GM19463 (cell line): Measurements from ENCODE around the gene ST8SIA1.

Source experiments
- ATAC-seq: cut with Tn5 transposase; IDR thresholded peaks from one replicate; pipeline ENCODE4 v1.9.1; 2021; ENCODE audit warnings: mild to moderate bottlenecking, moderate library complexity; ENCODE audit not compliant: unreplicated experiment

ST8SIA1 gene

DNA sequence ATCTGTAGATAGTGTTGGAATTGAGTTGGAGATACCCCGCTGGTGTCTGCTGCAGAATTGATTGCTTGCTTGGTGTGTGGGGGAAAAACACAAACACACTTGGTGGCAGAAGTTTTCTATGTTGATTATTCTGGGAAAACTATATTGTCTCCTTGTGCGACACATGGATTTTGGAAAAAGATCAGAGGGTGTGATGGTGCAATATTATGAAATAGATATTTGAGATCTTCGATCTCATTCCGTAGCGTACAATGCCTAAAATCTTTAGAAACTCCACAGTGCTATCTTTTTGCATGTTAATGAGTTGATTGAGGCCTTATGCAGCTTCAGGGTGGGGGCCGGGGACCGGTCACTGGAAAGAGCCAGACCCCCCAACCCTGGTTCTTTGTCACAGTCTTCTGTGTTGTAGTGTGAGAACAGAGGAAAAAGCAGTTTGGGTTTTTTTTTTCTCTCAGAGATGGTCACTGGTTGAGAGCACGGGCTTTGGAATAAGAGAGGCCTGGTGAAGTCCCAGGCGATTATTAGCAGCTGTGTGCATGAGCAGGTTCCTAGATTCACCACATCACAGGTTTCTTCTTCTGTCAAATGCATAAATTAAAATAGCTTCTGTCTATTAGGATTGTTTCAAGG, 88.2 kb downstream of the ST8SIA1 start:
- no peak for ATAC-seq

GRCh38 chr12:22242726-22243125, 91.8 kb downstream of the ST8SIA1 start:
- no peak for ATAC-seq

DNA sequence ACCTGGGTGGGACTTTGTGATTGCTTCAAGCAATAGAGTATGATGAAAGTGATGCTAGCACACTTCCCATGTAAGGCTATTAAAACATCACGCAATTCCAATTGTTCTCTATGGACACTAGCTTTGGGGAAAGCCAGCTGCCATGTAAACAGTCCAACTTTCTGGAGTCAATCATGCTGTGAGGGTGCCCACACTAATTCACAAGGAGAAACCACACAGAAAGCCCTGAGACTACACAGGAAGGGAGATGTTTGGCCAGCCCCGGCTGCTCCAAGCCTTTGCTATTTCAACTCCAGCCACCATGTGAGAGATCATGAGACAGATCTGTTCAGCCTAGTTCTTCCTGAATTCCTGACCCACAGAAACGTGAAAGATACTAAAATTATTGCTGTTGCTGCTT, 96.3 kb downstream of the ST8SIA1 start:
- ATAC-seq, result no peak

GRCh38 chr12:22234561-22234960, 99.9 kb downstream of the ST8SIA1 start:
- ATAC-seq, result no peak

DNA sequence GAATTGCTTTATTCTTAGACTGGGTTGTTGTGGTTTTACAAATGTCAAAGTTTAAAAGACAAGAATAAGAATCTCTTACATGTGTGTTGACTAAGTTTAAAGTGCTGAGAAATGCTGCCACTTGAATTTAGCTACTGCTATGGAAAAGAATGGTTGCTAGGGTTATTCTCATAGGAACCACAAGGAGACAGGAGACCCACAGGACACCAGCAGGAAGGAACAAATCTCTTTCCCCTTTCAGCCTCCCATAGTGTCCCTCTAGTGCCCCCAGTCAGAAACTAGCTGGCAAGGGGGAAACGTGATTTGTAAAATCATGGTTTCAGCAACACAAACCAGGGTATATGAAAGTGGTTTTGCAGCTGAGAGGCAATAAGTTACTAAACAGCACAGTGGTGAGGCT, 102.7 kb downstream of the ST8SIA1 start:
- no peak for ATAC-seq

DNA sequence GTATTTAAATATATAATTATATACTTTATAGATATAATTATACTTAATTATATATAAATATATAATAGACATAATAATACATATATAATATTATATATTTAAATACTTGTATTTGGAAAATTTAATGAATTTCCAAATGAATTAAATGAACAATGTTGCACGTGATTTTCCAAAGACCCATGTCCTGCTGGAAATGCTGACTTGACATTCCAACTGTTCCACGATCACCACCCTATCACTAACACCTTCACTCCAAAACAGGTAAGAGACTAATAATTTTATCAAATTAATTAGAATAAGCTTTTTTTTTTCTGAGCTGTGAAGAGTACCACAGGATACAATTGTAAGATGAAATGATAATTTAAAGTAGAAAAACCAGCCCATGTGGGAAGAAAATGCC, 103.4 kb downstream of the ST8SIA1 start:
- no peak for ATAC-seq

GRCh38 chr12:22230280-22230794, 104.2 kb downstream of the ST8SIA1 start:
- no peak for ATAC-seq

GRCh38 chr12:22229652-22230279, 104.7 kb downstream of the ST8SIA1 start:
- no peak for ATAC-seq

GRCh38 chr12:22228022-22228875, 106.3 kb downstream of the ST8SIA1 start:
- ATAC-seq, result no peak

DNA sequence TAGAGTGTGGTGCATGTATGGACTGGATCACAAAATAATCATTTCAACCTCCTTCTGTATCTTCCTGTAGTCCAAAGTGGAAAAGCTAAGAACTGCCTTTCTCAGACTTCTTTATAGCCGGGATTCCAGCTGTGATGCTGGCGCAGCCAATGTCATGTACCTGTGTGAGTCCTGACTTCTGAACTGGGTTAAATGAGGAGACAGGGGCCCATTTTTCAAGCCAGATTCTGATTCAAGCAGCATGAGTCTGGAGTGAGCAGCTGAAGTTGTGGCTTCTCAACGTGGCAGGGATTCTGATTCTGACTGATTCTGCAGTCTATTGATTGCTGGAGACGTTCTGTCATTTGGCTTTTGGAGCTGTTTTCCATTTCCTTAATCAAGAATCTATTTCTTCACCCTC, 111.2 kb downstream of the ST8SIA1 start:
- ATAC-seq, result no peak

- no peak for ATAC-seq
Observed at GRCh38 chr12:22217556-22217955, 117.0 kb downstream of the ST8SIA1 start.

- no peak for ATAC-seq
Observed at GRCh38 chr12:22215467-22216253, 118.8 kb downstream of the ST8SIA1 start.

- ATAC-seq, result no peak
Observed at GRCh38 chr12:22211128-22211527, 123.4 kb downstream of the ST8SIA1 start.

GRCh38 chr12:22209422-22209821, 125.1 kb downstream of the ST8SIA1 start:
- no peak for ATAC-seq

DNA sequence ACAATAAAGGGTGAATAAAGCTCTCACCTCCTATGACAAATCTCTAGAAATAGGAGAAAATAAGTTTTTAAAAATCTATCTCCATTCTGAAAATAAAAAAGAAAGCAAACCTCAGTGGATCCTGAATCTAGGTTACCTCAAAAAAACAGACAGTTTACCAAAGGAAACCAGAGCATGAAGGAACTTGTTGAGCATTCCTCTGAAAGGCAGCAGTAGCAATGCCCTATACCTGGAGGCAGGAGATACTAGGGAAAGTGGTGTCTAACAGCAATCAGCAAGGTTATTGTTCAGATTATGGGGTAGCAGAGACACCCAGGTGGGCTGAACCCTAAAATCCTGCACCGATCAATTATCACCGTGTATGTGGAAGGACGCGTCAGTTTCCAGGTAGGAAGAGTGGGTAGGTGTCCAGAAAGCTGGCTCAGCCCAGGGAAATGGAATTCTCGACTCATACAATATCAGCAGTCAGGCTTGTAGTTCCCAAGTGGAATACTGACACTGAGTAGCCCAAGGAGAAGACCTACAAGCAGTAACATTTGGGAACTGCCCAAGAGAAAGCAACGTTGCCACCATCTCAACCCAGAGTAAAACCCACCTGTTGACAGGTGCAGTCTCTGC, 128.3 kb downstream of the ST8SIA1 start:
- ATAC-seq, result no peak

- no peak for ATAC-seq
Observed at GRCh38 chr12:22204391-22204790, 130.1 kb downstream of the ST8SIA1 start.

- no peak for ATAC-seq
Observed at GRCh38 chr12:22202847-22203246, 131.7 kb downstream of the ST8SIA1 start.

DNA sequence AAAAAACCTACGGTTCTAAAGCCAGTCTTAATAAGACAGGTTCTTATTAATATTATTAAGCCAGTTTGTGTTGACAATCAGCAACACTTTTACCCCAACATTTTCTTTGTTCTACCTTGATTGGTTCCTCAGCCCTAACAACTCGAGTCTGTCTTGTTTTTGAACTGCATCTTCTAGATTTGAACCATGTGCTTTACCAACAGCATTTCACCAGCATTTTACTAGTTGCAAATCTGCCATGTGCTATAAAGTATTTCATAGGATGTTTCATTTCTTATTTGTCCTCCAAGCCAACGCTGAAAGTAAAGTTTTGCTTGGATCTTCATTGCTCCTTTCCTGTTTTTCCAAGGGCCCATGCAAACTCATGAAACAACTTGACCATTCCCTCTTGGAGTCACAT, 133.4 kb downstream of the ST8SIA1 start:
- ATAC-seq, result no peak

GRCh38 chr12:22196236-22196635, 138.3 kb downstream of the ST8SIA1 start:
- no peak for ATAC-seq

- ATAC-seq, result no peak
Observed at GRCh38 chr12:22190969-22191368, 143.5 kb downstream of the ST8SIA1 start.

DNA sequence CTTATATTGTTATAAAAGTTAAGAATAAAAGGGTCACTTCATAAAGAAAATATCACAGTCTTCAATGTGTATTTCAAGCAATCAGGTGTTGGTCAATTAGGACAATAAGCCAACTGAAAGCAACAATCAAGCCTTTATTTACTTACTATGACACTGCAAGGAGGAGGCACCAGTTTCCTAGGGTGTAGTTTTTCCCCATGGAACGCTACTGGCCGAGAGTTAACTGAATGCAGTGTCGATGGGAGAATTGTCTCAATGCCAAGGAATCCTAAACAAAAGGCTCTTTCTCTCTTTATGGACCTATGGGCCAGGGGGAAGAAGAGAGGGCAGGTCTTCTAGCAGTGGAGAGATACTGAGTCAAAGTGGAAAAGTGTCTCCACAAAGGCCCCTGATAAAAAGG, 146.1 kb downstream of the ST8SIA1 start:
- no peak for ATAC-seq
